ENCODE data around the gene LOC128125822.
A peak's percentile ranks its signal among the peaks of the same experiment; 100 is the strongest.

The LOC128125822 gene

DNA sequence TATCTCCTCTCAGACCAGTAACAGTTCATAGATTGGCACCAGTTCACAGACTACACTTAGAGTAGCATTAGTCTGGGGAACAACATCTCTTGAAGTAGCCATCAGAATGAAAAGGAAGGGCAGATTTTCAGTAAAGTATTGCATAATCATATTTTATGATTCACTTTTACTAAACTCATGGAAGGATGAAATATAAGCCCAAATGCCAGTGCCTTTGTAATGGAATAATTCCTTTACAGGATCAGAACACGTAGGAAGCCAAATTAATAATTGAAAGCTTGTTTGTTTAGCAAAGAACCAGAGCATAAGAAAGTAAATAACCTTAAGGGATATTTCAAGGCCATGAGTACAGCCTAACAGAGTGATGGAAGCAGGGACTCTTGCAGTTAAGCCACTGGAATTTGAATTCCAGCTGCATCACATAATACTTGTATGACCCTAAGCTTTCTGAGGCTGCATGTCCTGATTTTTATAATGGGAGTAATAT, 11.4 kb upstream of the LOC128125822 start:
- H3K27me3 Mint-ChIP-seq (ENCODE audit: low read depth) = peaks cover 11% of the 10 kb centered on the region
- DNase-seq (no peak), ATAC-seq (no peak)
- H3K36me3 Mint-ChIP-seq (ENCODE audit: low read depth) = no peaks in the 10 kb centered on the region
- no peak overlapping the region for H3K4me3 Mint-ChIP-seq
- H3K4me1 Mint-ChIP-seq (ENCODE audit: low read depth) = peaks cover 1% of the 10 kb centered on the region
- ChIA-PET CTCF (no interaction called here), POLR2A (no interaction called here)
- H3K9me3 Mint-ChIP-seq (ENCODE audit: insufficient read depth) = no peaks in the 10 kb centered on the region
- no peak overlapping the region for H3K27ac Mint-ChIP-seq

DNA sequence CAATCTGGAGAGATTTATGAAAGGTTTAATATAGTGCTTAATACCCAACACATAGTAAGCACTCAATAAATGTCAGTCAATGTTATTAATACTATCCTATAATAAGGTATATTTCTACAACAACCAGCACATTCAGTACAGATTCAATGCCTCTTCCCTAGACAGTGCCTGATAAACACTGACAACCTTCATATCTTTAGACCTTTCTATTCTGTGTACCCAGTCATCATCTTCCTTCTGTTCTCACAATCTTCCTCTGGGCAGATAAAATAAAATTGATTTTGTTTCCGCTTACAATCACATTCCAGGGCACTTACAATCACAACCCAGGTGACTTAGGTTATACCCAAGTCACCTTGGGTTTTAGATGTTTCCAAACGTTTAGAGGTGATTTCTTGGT, 11.0 kb upstream of the LOC128125822 start:
- H3K4me3 Mint-ChIP-seq = no peak overlapping the region
- no peak for DNase-seq
- H3K36me3 Mint-ChIP-seq (ENCODE audit: low read depth) = no peaks in the 10 kb centered on the region
- H3K27me3 Mint-ChIP-seq (ENCODE audit: low read depth) = peaks cover 11% of the 10 kb centered on the region
- H3K9me3 Mint-ChIP-seq (ENCODE audit: insufficient read depth) = no peaks in the 10 kb centered on the region
- no peak for ATAC-seq
- ChIA-PET CTCF (no interaction called here), POLR2A (no interaction called here)
- H3K4me1 Mint-ChIP-seq (ENCODE audit: low read depth) = peaks cover 6% of the 10 kb centered on the region
- no peak overlapping the region for H3K27ac Mint-ChIP-seq

DNA sequence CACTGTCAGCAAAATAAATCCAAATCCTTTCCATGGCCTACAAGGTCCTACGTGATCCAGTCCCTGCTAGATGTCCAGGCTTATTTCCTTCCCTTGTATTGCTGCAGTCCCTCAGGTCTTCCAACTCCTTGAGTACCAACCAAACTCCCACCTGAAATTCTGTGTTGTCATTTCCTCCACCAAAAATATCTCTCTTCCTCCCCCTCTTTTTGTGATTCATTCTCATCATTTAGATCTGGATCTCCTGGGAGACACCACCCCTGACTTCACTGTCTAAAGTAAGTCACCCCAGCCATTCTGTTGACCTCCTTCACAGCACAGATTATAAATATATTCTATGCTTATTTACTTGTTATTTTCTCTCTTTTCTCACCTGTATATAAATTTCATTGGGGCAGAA, 9.0 kb upstream of the LOC128125822 start:
- H3K9me3 Mint-ChIP-seq (ENCODE audit: insufficient read depth) = peaks cover 5% of the 10 kb centered on the region
- peaks cover 11% of the 10 kb centered on the region for H3K27me3 Mint-ChIP-seq (ENCODE audit: low read depth)
- peaks cover 10% of the 10 kb centered on the region for H3K4me1 Mint-ChIP-seq (ENCODE audit: low read depth)
- DNase-seq (no peak), ATAC-seq (no peak)
- no peak overlapping the region for H3K27ac Mint-ChIP-seq
- ChIA-PET POLR2A (no interaction called here), CTCF (no interaction called here)
- no peaks in the 10 kb centered on the region for H3K36me3 Mint-ChIP-seq (ENCODE audit: low read depth)
- H3K4me3 Mint-ChIP-seq = no peak overlapping the region

DNA sequence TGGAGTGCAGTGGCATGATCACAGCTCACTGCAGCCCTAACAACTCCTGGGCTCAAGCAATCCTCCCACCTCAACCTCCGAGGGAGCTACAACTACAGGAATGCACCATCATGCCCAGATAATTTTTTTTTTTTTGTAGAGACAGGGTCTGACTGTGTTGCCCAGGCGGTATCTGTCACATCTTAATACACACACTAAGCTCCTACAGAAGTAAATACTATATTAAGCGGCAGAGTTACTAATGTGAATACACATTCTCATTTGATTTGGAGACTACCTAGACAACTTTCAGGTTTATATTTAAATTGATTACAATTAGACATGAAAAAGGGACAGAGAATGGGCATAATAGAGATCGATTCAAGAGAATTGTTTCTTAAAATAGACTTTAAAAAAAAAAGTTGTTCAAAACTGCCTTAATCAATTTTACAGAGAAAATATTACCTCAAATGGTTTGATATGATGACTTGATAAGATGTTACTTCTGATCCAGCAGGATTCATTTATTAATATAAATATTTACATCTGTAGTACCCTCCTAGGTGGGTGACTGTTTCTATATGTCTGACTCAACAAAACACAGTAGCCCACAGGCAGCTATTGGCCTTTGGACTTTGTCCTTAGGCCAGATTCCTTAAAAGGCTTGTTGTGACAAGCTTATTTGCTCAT, 7.1 kb upstream of the LOC128125822 start:
- ATAC-seq = no peak
- DNase-seq = no peak
- H3K9me3 Mint-ChIP-seq (ENCODE audit: insufficient read depth) = peaks cover 5% of the 10 kb centered on the region
- ChIA-PET POLR2A (no interaction called here), CTCF (interaction anchor here (0.5 kb wide), 1 partner anchor 47 kb away, joined by 3 read pairs; no protein-coding TSS in a partner anchor)
- no peak overlapping the region for H3K27ac Mint-ChIP-seq
- H3K4me1 Mint-ChIP-seq (ENCODE audit: low read depth) = peaks cover 10% of the 10 kb centered on the region
- H3K4me3 Mint-ChIP-seq = no peak overlapping the region
- H3K36me3 Mint-ChIP-seq (ENCODE audit: low read depth) = no peaks in the 10 kb centered on the region
- H3K27me3 Mint-ChIP-seq (ENCODE audit: low read depth) = peaks cover 7% of the 10 kb centered on the region

DNA sequence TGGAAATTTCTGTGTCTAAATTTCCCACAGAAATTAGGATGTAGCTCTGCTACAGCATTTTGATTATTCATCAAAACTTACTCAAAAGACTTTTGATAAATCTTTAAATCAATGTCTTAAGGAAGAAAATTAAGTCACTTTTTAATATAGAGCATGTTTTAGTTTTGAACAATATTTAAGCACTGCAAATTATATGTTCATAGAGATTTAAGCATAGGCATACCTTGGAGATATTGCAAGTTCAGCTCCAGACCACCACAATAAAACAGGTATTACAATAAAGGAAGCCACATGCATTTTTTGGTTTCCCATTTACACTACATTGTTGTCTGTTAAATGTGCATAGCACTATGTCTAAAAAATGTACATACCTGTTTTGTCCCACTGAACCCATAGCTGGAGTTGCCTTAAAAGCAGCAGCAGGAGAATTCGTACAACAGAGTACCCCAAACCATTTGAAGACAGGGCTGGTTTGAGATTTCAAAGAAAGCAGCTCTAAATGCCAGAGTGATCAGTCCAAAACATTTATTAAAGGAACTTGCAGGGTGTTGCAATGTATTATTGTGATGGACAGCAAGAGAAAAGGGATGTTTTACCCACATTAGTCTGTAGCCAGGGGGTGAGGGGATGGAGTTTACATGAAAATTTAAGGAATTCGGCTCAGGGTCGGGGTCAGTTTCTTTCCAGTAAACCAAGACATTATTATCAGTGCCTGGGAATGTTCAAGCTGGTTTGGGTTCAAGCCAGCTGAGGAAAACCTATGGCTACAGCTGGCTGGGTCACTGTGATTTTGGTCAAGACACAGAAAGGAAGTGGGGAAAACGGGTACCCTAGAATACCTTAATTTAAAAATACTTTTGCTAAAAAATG, 6.3 kb upstream of the LOC128125822 start:
- Mint-ChIP-seq H3K27me3 (ENCODE audit: low read depth) (peaks cover 5% of the 10 kb centered on the region), H3K4me1 (ENCODE audit: low read depth) (peaks cover 10% of the 10 kb centered on the region), H3K4me3 (no peak overlapping the region), H3K27ac (no peak overlapping the region), H3K36me3 (ENCODE audit: low read depth) (no peaks in the 10 kb centered on the region), H3K9me3 (ENCODE audit: insufficient read depth) (peaks cover 5% of the 10 kb centered on the region)
- no peak for ATAC-seq
- ChIA-PET CTCF (interaction anchor here (0.5 kb wide), 1 partner anchor 48 kb away, joined by 3 read pairs; no protein-coding TSS in a partner anchor), POLR2A (no interaction called here)
- no peak for DNase-seq

DNA sequence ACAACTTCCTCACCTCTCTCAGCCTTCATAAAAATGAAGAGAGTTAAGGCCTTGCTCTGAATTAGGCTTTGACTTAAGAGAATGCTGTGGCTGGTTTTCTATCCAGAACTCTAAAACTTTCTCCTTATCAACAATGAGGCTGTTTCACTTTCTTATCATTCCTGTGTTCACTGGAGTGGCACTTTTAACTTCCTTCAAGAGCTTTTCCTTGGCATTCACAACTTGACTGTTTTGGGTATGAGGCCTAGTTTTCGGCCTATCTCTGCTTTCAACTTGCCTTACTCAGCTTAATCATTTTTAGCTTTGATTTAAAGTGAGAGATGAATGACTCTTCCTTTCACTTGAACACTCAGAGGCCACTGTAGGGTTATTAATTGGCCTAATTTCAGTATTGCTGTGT, 4.3 kb upstream of the LOC128125822 start:
- Mint-ChIP-seq H3K27ac (no peak overlapping the region), H3K27me3 (ENCODE audit: low read depth) (peaks cover 2% of the 10 kb centered on the region), H3K9me3 (ENCODE audit: insufficient read depth) (peaks cover 5% of the 10 kb centered on the region), H3K36me3 (ENCODE audit: low read depth) (peaks cover 5% of the 10 kb centered on the region), H3K4me1 (ENCODE audit: low read depth) (peaks cover 18% of the 10 kb centered on the region), H3K4me3 (no peak overlapping the region)
- ChIA-PET POLR2A (interaction anchor here (0.7 kb wide), 1 partner anchor 14 kb away, joined by 3 read pairs; no protein-coding TSS in a partner anchor), CTCF (no interaction called here)
- DNase-seq (no peak), ATAC-seq (no peak)

DNA sequence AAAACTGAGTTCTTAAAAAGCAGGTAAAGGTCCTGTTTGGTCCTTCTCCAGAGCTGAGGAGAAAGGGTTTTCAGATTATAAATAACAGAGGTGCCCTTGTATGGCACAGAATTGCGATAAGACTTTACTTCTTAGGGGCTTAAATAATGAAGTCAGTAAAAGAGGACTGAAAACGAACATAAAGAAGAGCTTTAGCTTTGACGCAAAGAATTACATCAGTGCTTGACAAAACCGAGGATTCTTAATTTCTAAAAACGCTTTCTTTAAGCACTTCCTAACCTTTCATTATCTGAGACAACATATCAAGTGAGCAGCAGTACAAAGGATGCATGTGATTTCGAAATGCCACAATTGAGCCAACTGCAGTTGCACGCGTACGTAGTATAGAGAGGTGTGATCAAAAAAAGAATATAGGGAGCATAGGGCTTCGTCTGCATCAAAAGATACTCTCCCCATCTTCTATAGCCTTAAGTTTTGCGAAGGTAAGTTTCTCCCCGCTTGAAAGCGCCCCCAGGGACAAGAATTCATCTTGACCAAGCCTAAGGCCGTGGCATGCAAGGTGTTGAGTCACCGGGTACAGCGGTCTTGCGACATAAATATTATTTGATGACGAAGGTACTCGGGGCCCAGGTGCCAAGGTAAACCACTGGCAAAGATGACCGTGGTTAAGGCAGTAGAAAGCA, 778 bp upstream of the LOC128125822 start:
- H3K36me3 Mint-ChIP-seq (ENCODE audit: low read depth) = peaks cover 26% of the 10 kb centered on the region
- H3K27me3 Mint-ChIP-seq (ENCODE audit: low read depth) = peaks cover 2% of the 10 kb centered on the region
- H3K9me3 Mint-ChIP-seq (ENCODE audit: insufficient read depth) = peaks cover 5% of the 10 kb centered on the region
- DNase-seq (no peak), ATAC-seq (no peak)
- ChIA-PET POLR2A (interaction anchor here (1.0 kb wide), 1 partner anchor 65 kb away, joined by 3 read pairs; no protein-coding TSS in a partner anchor), CTCF (interaction anchor here (1.0 to 1.3 kb wide), 2 partner anchors 27 to 219 kb away, joined by 4 to 5 read pairs; no protein-coding TSS in a partner anchor)
- peaks cover 34% of the 10 kb centered on the region for H3K4me1 Mint-ChIP-seq (ENCODE audit: low read depth)
- H3K27ac Mint-ChIP-seq = peak overlapping the region; percentile 98
- H3K4me3 Mint-ChIP-seq = peak overlapping the region; percentile 91

DNA sequence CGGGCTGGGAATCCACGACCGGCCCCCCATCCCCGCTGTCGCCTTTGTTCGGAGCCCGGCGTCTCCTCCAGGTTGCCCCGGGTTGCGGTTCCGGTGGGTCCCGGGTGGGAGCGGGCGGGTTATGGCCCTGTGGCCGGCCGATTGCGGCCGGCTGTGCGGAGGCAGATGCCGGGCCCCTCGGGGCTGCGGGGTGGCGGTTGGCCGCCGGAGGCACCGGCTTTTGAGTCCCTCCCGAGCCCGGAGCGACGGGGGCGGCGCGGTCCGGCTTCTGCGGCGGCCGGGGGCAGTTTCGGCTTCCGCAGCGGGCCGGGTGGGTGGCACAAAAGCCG, 431 bp downstream of the LOC128125822 start:
- DNase-seq = no peak

DNA sequence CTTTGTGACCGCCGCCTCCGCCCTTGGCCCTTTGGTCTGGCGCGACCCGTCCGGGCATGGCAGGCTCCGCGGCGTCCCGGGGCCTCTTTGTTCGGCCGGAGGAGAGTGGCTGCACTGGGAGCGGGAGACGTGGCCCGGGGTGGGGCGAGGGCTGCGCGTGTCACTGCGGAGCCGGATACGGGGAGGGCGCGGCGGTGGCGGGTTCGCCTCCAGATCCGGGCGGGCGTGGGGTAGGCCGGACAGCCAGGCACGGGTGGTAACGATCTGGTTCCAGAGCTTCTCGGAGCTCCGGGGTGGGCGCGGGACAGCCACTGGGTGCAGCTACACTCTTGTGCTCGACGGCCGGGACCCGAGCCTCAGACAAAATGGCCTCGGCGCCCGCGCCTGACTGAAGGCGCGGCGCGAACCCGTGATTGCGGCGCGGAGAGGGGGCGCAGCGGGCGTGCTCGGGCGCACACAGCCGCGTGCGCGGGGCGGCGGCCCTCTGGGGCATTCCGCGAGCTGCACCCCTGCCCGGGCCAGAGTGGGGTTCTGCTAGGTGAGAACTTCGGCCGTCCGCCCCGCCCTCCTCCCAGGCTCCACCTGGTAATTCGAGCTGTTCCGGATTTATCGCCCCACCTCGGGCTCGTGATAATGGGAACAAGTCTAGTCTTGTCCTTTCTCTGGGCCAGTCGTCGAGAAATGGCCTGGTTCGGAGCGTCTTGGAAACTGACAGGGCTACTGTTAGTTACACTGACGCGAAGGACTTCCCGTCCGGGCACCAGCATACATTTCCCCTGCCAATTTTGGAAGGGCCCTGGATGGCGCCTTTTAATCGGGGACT, 1.0 kb downstream of the LOC128125822 start:
- peaks cover 40% of the 10 kb centered on the region for H3K4me1 Mint-ChIP-seq (ENCODE audit: low read depth)
- peaks cover 36% of the 10 kb centered on the region for H3K36me3 Mint-ChIP-seq (ENCODE audit: low read depth)
- ChIA-PET POLR2A (interaction anchor here (0.6 to 2.3 kb wide), 11 partner anchors 25 to 221 kb away, joined by 3 to 21 read pairs (median 4); partner anchors contain the start of gene PHF3), CTCF (interaction anchor here (0.6 to 2.3 kb wide), 15 partner anchors 11 to 220 kb away, joined by 3 to 18 read pairs (median 6); partner anchors contain the start of gene PHF3)
- H3K27ac Mint-ChIP-seq = peak overlapping the region; percentile 97
- no peaks in the 10 kb centered on the region for H3K27me3 Mint-ChIP-seq (ENCODE audit: low read depth)
- ATAC-seq = peak; percentile 40
- H3K4me3 Mint-ChIP-seq = peak overlapping the region; percentile 96
- DNase-seq = peak; percentile 76
- H3K9me3 Mint-ChIP-seq (ENCODE audit: insufficient read depth) = no peaks in the 10 kb centered on the region

More for the DNA sequence above, 431 bp downstream of the LOC128125822 start:
- H3K36me3 Mint-ChIP-seq (ENCODE audit: low read depth) = peaks cover 36% of the 10 kb centered on the region
- POLR2A ChIA-PET = interaction anchor here (0.9 to 2.3 kb wide), 4 partner anchors 26 to 62 kb away, joined by 4 to 21 read pairs (median 7); partner anchors contain the start of gene PHF3
- H3K4me3 Mint-ChIP-seq = peak overlapping the region; percentile 96
- peak; percentile 9 for ATAC-seq
- H3K27me3 Mint-ChIP-seq (ENCODE audit: low read depth) = no peaks in the 10 kb centered on the region
- peak overlapping the region; percentile 98 for H3K27ac Mint-ChIP-seq
- peaks cover 5% of the 10 kb centered on the region for H3K9me3 Mint-ChIP-seq (ENCODE audit: insufficient read depth)
- CTCF ChIA-PET = interaction anchor here (1.4 kb wide), 1 partner anchor 65 kb away, joined by 4 read pairs; no protein-coding TSS in a partner anchor
- H3K4me1 Mint-ChIP-seq (ENCODE audit: low read depth) = peaks cover 44% of the 10 kb centered on the region

DNA sequence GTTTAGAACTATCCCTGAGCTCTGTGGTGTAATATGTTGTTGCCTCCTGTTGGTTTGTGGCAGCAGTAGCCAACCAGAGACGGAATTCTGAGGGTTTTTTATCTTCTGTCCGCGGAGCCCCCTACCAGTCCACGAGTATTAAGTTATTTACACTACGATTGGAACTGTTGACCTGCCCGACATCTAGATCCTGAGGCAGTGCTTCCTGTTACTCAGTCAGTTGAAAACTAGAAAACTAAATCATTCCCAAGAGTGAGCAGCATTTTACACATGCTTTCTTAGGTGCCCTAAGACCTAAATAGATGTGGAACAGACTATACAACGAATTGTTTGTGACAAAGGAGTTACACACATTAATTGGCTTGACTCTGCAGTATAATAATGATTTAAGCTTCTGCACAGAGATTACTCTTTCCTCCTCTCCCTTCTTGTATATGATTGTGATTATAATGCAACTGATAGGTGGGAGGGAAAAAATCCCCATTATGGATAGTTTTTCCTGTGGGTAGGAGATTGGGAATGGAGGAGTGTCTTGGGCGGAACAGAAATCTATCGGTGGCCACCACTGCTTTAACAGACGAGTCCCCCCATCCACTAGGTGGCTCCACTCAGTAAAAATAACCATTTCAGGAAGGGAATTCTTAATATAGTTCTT, 1.7 kb downstream of the LOC128125822 start:
- Mint-ChIP-seq H3K9me3 (ENCODE audit: insufficient read depth) (no peaks in the 10 kb centered on the region), H3K27me3 (ENCODE audit: low read depth) (no peaks in the 10 kb centered on the region), H3K4me1 (ENCODE audit: low read depth) (peaks cover 40% of the 10 kb centered on the region), H3K36me3 (ENCODE audit: low read depth) (peaks cover 38% of the 10 kb centered on the region), H3K4me3 (peak overlapping the region; percentile 96), H3K27ac (peak overlapping the region; percentile 97)
- ATAC-seq (no peak), DNase-seq (peak; percentile 61)
- POLR2A ChIA-PET = interaction anchor here (0.6 to 2.3 kb wide), 12 partner anchors 24 to 221 kb away, joined by 3 to 21 read pairs (median 4); partner anchors contain the start of gene PHF3
- CTCF ChIA-PET = interaction anchor here (0.6 to 2.3 kb wide), 24 partner anchors 10 to 221 kb away, joined by 3 to 18 read pairs (median 4); partner anchors contain the start of gene PHF3
